GOT3 (cell line): ENCODE measurements around the gene CA14.
"Not testable (repeated sequence)": the region's sequence is repeated elsewhere in the genome, so short reads cannot be mapped to it uniquely, and the experiment has no call there.

ENCODE experiments used
- DNase-seq: peaks from one replicate; lab custom pipeline; 2025; ENCODE audit warnings: mixed read lengths; lab: John Stamatoyannopoulos, UW

Gene CA14

GRCh38 chr1:150257624-150258585 lies at the start of gene CA14:
Gene CA14 (plus strand): TSS chr1:150257774. CDS start chr1:150258129, 355 bp downstream.
- no peak for DNase-seq

- not testable (repeated sequence) for DNase-seq
Observed at GRCh38 chr1:150208460-150208859, 49.1 kb upstream of the CA14 start.

GRCh38 chr1:150210091-150210490 lies 47.5 kb upstream of the CA14 start:
- DNase-seq, result no peak

- DNase-seq, result no peak
Observed at GRCh38 chr1:150210706-150211105, 46.9 kb upstream of the CA14 start.

- DNase-seq, result no peak
Observed at GRCh38 chr1:150212070-150212469, 45.5 kb upstream of the CA14 start.

GRCh38 chr1:150213170-150214098 lies 44.1 kb upstream of the CA14 start:
- DNase-seq, result peak; percentile 72

- not testable (repeated sequence) for DNase-seq
Observed at GRCh38 chr1:150214099-150214756, 43.3 kb upstream of the CA14 start.

GRCh38 chr1:150215855-150216254 lies 41.7 kb upstream of the CA14 start:
- not testable (repeated sequence) for DNase-seq

- no peak for DNase-seq
Observed at GRCh38 chr1:150221552-150221951, 36.0 kb upstream of the CA14 start.

- no peak for DNase-seq
Observed at GRCh38 chr1:150224983-150225382, 32.6 kb upstream of the CA14 start.

GRCh38 chr1:150225546-150225945 lies 32.0 kb upstream of the CA14 start:
- DNase-seq, result no peak

GRCh38 chr1:150226486-150226885 lies 31.1 kb upstream of the CA14 start:
- DNase-seq, result no peak

- no peak for DNase-seq
Observed at GRCh38 chr1:150227228-150227627, 30.3 kb upstream of the CA14 start.

GRCh38 chr1:150228246-150228645 lies 29.3 kb upstream of the CA14 start:
- not testable (repeated sequence) for DNase-seq

- not testable (repeated sequence) for DNase-seq
Observed at GRCh38 chr1:150232921-150233320, 24.7 kb upstream of the CA14 start.

- no peak for DNase-seq
Observed at GRCh38 chr1:150233359-150234308, 23.9 kb upstream of the CA14 start.

GRCh38 chr1:150234309-150234565 lies 23.3 kb upstream of the CA14 start:
- no peak for DNase-seq

GRCh38 chr1:150234566-150235293 lies 22.8 kb upstream of the CA14 start:
- DNase-seq, result peak; percentile 36

- DNase-seq, result no peak
Observed at GRCh38 chr1:150235294-150235851, 22.2 kb upstream of the CA14 start.
